Endodermal cell (in vitro differentiated cells): ENCODE data around the gene HSP90AA1. TPM values are rescaled to one million over a fixed set of nuclear protein-coding genes. Genes with fewer than 3 reads are reported as not detected.

ENCODE experiments used
- DNase-seq: peaks from one replicate; pipeline ENCODE4 v3.0.0-alpha.2; 2017
- H3K27ac ChIP-seq: 2 replicates; pipeline ENCODE4 v1.5.1; 2013; ENCODE audit warnings: mild to moderate bottlenecking, low read depth, low read length, moderate library complexity
- H3K27me3 ChIP-seq: 2 replicates; pipeline ENCODE4 v1.6.1; 2013; ENCODE audit warnings: mild to moderate bottlenecking, low read length, moderate library complexity; ENCODE audit not compliant: insufficient read depth, control insufficient read depth, poor library complexity, severe bottlenecking
- H3K36me3 ChIP-seq: 2 replicates; pipeline ENCODE4 v1.7.0; 2013; ENCODE audit warnings: mild to moderate bottlenecking, low read length, moderate library complexity; ENCODE audit not compliant: control insufficient read depth, insufficient read depth
- H3K4me1 ChIP-seq: one replicate; pipeline ENCODE4 v1.7.0; 2013; ENCODE audit warnings: low read length; ENCODE audit not compliant: control insufficient read depth, insufficient read depth
- H3K4me3 ChIP-seq: 2 replicates; pipeline ENCODE4 v1.5.1; 2013; ENCODE audit warnings: mild to moderate bottlenecking, low read length, moderate library complexity
- H3K9ac ChIP-seq: 2 replicates; pipeline ENCODE4 v1.6.1; 2013; ENCODE audit warnings: mild to moderate bottlenecking, low read length, moderate library complexity; ENCODE audit not compliant: poor library complexity, severe bottlenecking; ENCODE audit errors: extremely low read depth
- H3K9me3 ChIP-seq: 2 replicates; pipeline ENCODE4 v1.6.1; 2013; ENCODE audit warnings: mild to moderate bottlenecking, low read length, moderate library complexity; ENCODE audit not compliant: control insufficient read depth
- H3K27ac Mint-ChIP-seq: 2 replicates; pipeline ENCODE4 v1.8.0; 2020; ENCODE audit warnings: mixed read lengths
- H3K27me3 Mint-ChIP-seq: 2 replicates; pipeline ENCODE4 v1.8.0; 2021; ENCODE audit warnings: mild to moderate bottlenecking, mixed read lengths; ENCODE audit not compliant: insufficient read depth
- H3K36me3 Mint-ChIP-seq: 2 replicates; pipeline ENCODE4 v1.8.0; 2020; ENCODE audit warnings: low read depth, mixed read lengths
- H3K4me1 Mint-ChIP-seq: 2 replicates; pipeline ENCODE4 v1.8.0; 2020; ENCODE audit warnings: mixed read lengths
- H3K4me3 Mint-ChIP-seq: 2 replicates; pipeline ENCODE4 v1.8.0; 2020; ENCODE audit warnings: mild to moderate bottlenecking, moderate library complexity, mixed read lengths
- H3K9me3 Mint-ChIP-seq: 2 replicates; pipeline ENCODE4 v1.8.0; 2020; ENCODE audit warnings: mild to moderate bottlenecking, mixed read lengths
- CTCF ChIP-seq: fragments of 200-600 bp; sonication (generic); conservative IDR thresholded peaks from 2 replicates; pipeline ENCODE4 v1.5.0; 2021; ENCODE audit warnings: antibody characterized with exemption, mild to moderate bottlenecking
- WGBS, 2 experiments: methylation state at CpG; one replicate each; pipeline versions ENCODE4 v1.1.5 to v1.1.7; 2013; ENCODE audit warnings: missing lambda C conversion rate in 2 of 2, mixed read lengths in 1 of 2; ENCODE audit not compliant: insufficient coverage in 1 of 2, insufficient read length in 1 of 2; 5-methylcytosine and 5-hydroxymethylcytosine counted together
- total RNA-seq, 2 donors: library from RNA; stranded (reverse); fragmentation: NEBNext Ultra II Directional in 1 of 2; extraction: Animal tissue kit (Norgen Biotek cat#: 25700) in 1 of 2; gene quantifications; 2 replicates in 1 of 2; 3 replicates in 1 of 2; pipeline ENCODE4 v1.2.1, GENCODE V29; 2021

HSP90AA1 gene
- total RNA-seq, 2 donors from 2014 or later: 696 to 821 TPM

- peaks cover 76% of the 10 kb centered on the region for H3K36me3 ChIP-seq
These were observed 44.1 kb downstream of the HSP90AA1 start for GRCh38 chr14:102042699-102043098.

DNA sequence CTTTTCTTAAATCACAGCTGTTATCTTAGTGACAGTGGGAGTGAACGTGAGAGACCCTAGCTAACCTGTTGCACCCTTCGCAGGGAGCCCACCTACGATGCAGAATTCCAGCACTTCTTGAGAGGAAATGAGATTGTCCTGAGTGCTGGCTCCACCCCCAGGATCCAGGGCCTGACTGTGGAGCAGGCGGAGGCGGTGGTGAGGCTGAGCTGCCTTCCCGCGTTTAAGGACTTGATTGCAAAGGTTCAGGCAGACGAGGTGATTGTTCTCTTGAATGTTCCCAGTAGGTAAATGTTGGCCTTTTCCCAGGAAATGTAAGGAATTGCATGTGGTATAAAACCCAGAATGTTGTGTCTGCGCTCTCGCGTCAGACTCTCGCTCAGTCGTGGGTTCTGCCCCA, 46.7 kb downstream of the HSP90AA1 start:
- Histone ChIP-seq H3K9me3 (no peaks in the 10 kb centered on the region), H3K27me3 (no peaks in the 10 kb centered on the region), H3K36me3 (peaks cover 91% of the 10 kb centered on the region), H3K4me1 (no peaks in the 10 kb centered on the region), H3K27ac (no peak overlapping the region), H3K9ac (no peak overlapping the region), H3K4me3 (no peak overlapping the region)
- 91 to 94% methylated on average over 9 to 13 of the region's 13 CpGs for WGBS, 2 experiments
- no peak for TF ChIP-seq CTCF
- no peaks in the 10 kb centered on the region for H3K4me1 Mint-ChIP-seq
- no peak for DNase-seq
- H3K27me3 Mint-ChIP-seq: no peaks in the 10 kb centered on the region
- H3K27ac Mint-ChIP-seq: no peak overlapping the region
- H3K9me3 Mint-ChIP-seq: no peaks in the 10 kb centered on the region
- H3K36me3 Mint-ChIP-seq: peaks cover 90% of the 10 kb centered on the region
- H3K4me3 Mint-ChIP-seq: no peak overlapping the region

More at GRCh38 chr14:102042699-102043098, 44.1 kb downstream of the HSP90AA1 start:
- Mint-ChIP-seq H3K4me1 (peaks cover 4% of the 10 kb centered on the region), H3K4me3 (no peak overlapping the region), H3K9me3 (no peaks in the 10 kb centered on the region), H3K27ac (no peak overlapping the region), H3K36me3 (peaks cover 82% of the 10 kb centered on the region), H3K27me3 (no peaks in the 10 kb centered on the region)
- TF ChIP-seq CTCF: no peak
- no peak for DNase-seq
- Histone ChIP-seq H3K4me3 (no peak overlapping the region), H3K9me3 (no peaks in the 10 kb centered on the region), H3K4me1 (no peaks in the 10 kb centered on the region), H3K27me3 (no peaks in the 10 kb centered on the region), H3K9ac (no peak overlapping the region), H3K27ac (no peak overlapping the region)
- WGBS, 2 experiments: 95 to 98% methylated on average over 9 of the region's 9 CpGs

GRCh38 chr14:102039157-102039556, 47.7 kb downstream of the HSP90AA1 start:
- H3K27me3 ChIP-seq: no peaks in the 10 kb centered on the region
- H3K4me1 ChIP-seq: no peaks in the 10 kb centered on the region
- H3K9ac ChIP-seq: no peak overlapping the region
- H3K36me3 ChIP-seq: peaks cover 89% of the 10 kb centered on the region
- Mint-ChIP-seq H3K4me1 (no peaks in the 10 kb centered on the region), H3K36me3 (peaks cover 89% of the 10 kb centered on the region), H3K9me3 (no peaks in the 10 kb centered on the region), H3K27me3 (no peaks in the 10 kb centered on the region), H3K27ac (peak overlapping the region; percentile 79), H3K4me3 (no peak overlapping the region)
- H3K4me3 ChIP-seq: no peak overlapping the region
- no peak for TF ChIP-seq CTCF
- H3K27ac ChIP-seq: no peak overlapping the region
- 96 to 97% methylated on average over 13 to 16 of the region's 16 CpGs for WGBS, 2 experiments
- no peak for DNase-seq
- no peaks in the 10 kb centered on the region for H3K9me3 ChIP-seq
